PC-3 (cell line): ENCODE results near the gene ZNF254. TPM values are rescaled to one million over a fixed set of nuclear protein-coding genes. Genes with fewer than 3 reads are reported as not detected.
"Not testable (repeated sequence)": the region's sequence is repeated elsewhere in the genome, so short reads cannot be mapped to it uniquely, and the experiment has no call there.

Experiments
- ATAC-seq: fragments of 200-7000 bp; cut with Tn5 transposase; 2 replicates; pipeline ENCODE4 v1.9.1; 2020; ENCODE audit warnings: mild to moderate bottlenecking, moderate library complexity
- Bru-seq: library from RNA; stranded (reverse); fragments of 400-500 nt; gene quantifications from one replicate; lab custom pipeline; 2021; lab: Mats Ljungman, UMichigan
- BruChase-seq, 2 experiments: library from RNA; stranded (reverse); fragments of 400-500 nt; gene quantifications; one replicate each; lab custom pipeline; 2021; lab: Mats Ljungman, UMichigan
- BruUV-seq: library from RNA; stranded (reverse); fragments of 400-500 nt; replicated peaks from 2 replicates; lab custom pipeline; 2021; lab: Mats Ljungman, UMichigan
- CTCF ChIA-PET: fragments of 300-600 bp; sonication (Branson Sonifier 250); formaldehyde crosslinking; loops from one replicate; lab custom pipeline; 2022; ENCODE audit warnings: antibody characterized with exemption; lab: Charles Lee
- POLR2A ChIA-PET: fragments of 300-600 bp; sonication (Branson Sonifier 250); formaldehyde crosslinking; loops from one replicate; lab custom pipeline; 2022; ENCODE audit warnings: antibody characterized with exemption; ENCODE audit not compliant: unreplicated experiment; lab: Charles Lee
- DNase-seq: peaks from one replicate; pipeline ENCODE4 v3.0.0-alpha.2; 2015
- H2AFZ ChIP-seq: fragments of 300-600 bp; sonication (generic); 2 replicates; pipeline ENCODE4 v1.6.0; 2016; ENCODE audit warnings: antibody characterized with exemption, low read length
- H3F3A ChIP-seq: fragments of 300-600 bp; sonication (generic); one replicate; pipeline ENCODE4 v1.6.0; 2017; ENCODE audit warnings: antibody characterized with exemption, low read length, control low read depth, mild to moderate bottlenecking; ENCODE audit not compliant: unreplicated experiment
- H3K27ac ChIP-seq: fragments of 300-600 bp; sonication (generic); 2 replicates; pipeline ENCODE4 v1.5.1; 2016; ENCODE audit warnings: mild to moderate bottlenecking, low read length
- H3K27me3 ChIP-seq: fragments of 300-600 bp; sonication (generic); 2 replicates; pipeline ENCODE4 v1.6.1; 2016; ENCODE audit warnings: low read length, mixed read lengths
- H3K36me3 ChIP-seq: fragments of 300-600 bp; sonication (generic); 2 replicates; pipeline ENCODE4 v1.6.1; 2016; ENCODE audit warnings: low read depth, mixed run types, low read length, mixed read lengths
- H3K4me1 ChIP-seq: fragments of 300-600 bp; sonication (generic); 2 replicates; pipeline ENCODE4 v1.5.1; 2016; ENCODE audit warnings: low read length; ENCODE audit not compliant: insufficient read depth
- H3K4me2 ChIP-seq: fragments of 300-600 bp; sonication (generic); 2 replicates; pipeline ENCODE4 v1.6.0; 2016; ENCODE audit warnings: low read length
- H3K4me3 ChIP-seq: fragments of 300-600 bp; sonication (generic); 2 replicates; pipeline ENCODE4 v1.5.1; 2016; ENCODE audit warnings: mild to moderate bottlenecking, low read length, mixed read lengths
- H3K79me2 ChIP-seq: fragments of 300-600 bp; sonication (generic); 2 replicates; pipeline ENCODE4 v1.6.1; 2017; ENCODE audit warnings: low read length, mixed read lengths
- H3K9ac ChIP-seq: fragments of 300-600 bp; sonication (generic); 2 replicates; pipeline ENCODE4 v1.6.0; 2016; ENCODE audit warnings: mild to moderate bottlenecking, low read length
- H3K9me2 ChIP-seq: fragments of 300-600 bp; sonication (generic); replicated peaks from 2 replicates; pipeline ENCODE4 v1.6.1; 2016; ENCODE audit warnings: mixed run types, low read length, mixed read lengths
- H3K9me3 ChIP-seq: fragments of 300-600 bp; sonication (generic); 2 replicates; pipeline ENCODE4 v1.6.1; 2016; ENCODE audit warnings: low read length, mixed read lengths
- H4K20me1 ChIP-seq: fragments of 300-600 bp; sonication (generic); 2 replicates; pipeline ENCODE4 v1.6.1; 2016; ENCODE audit warnings: low read length, mixed read lengths
- EZH2 ChIP-seq: fragments of 300-600 bp; sonication (generic); IDR thresholded peaks from one replicate; pipeline ENCODE4 v1.6.1; 2017; ENCODE audit warnings: antibody characterized with exemption, mild to moderate bottlenecking, low read length; ENCODE audit not compliant: unreplicated experiment
- EZH2phosphoT487 ChIP-seq: fragments of 300-600 bp; sonication (generic); IDR thresholded peaks from 2 replicates; pipeline ENCODE4 v1.6.1; 2018; ENCODE audit warnings: mild to moderate bottlenecking, antibody characterized with exemption, low read length, borderline replicate concordance
- intact Hi-C: fragments of 100-400 bp; cut with micrococcal nuclease; formaldehyde crosslinking; loops from 2 replicates; pipeline ENCODE4 v1.9.0; 2023
- long read RNA-seq: library from polyadenylated mRNA; unstranded; transcript quantifications from one replicate; pipeline ENCODE4 v2.0.0, GENCODE V29; 2021; ENCODE audit not compliant: unreplicated experiment
- total RNA-seq: library from RNA; depleted of rRNA; stranded (reverse); fragments of >200 nt; gene quantifications from 2 replicates; pipeline ENCODE4 v1.2.3, GENCODE V29; 2014; rRNA removed
- TF ChIP-seq, protein P1 (sequence below): fragments of 300-600 bp; sonication (generic); conservative IDR thresholded peaks from 2 replicates; pipeline ENCODE4 v1.5.1; 2017; ENCODE audit warnings: antibody characterized with exemption, low read depth, mild to moderate bottlenecking, low read length

The ZNF254 gene
- total RNA-seq = 8.1 and 9.3 TPM in 2 replicates
- Bru-seq, nascent RNA = percentile 88 among the genes with signal in this experiment
- BruChase-seq, experiment 1, labeled RNA remaining after a 6-hour chase = percentile 74 among the genes with signal in this experiment
- percentile 90 among the genes with signal in this experiment for BruChase-seq, experiment 2, labeled RNA remaining after a 2-hour chase
- long read RNA-seq, transcript ZNF254-202 (4 exons, 3,967 nt) = major isoform, 8 of 58 reads
- long read RNA-seq, partial matches to known transcripts = 3 of 58 reads
- long read RNA-seq, other reads (novel, unspliced or antisense) = 46 of 58 reads

DNA sequence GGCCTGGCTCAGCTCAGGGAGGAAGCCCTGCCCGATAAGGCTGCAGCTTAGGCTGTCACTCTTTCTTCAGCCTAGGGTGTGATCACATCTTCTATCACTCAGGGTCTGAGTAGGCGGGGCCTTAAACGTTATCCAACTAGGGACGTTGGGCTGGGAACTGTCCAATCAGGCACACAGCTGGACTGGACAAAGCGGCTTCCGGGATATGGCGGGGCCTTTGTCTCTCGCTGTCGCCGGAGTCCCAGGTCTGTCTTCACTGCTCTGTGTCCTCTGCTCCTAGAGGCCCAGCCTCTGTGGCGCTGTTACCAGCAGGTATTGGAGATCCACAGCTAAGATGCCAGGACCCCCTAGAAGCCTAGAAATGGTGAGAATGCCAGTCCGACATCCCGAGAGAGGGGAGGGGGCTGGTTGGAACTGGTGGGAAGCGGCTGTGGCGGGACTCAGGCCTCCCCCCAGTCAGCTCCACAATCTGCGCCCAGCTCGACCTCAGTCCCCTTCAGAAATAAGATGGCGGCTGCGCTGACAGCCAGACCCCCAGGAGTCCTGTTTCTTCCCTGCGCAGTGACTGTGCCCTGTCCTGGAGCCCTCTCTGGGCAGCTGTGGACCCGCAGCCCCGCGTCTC, at the start of gene ZNF254:
Gene ZNF254, plus strand, starts transcription at position 214 of the 622 bp plus-strand sequence. Its CDS starts 121 bp downstream, at position 335.
- H3K4me3 ChIP-seq = peak within 1 kb of the TSS; percentile 90
- H3K9me2 ChIP-seq = no peaks in the 10 kb centered on the region
- no peaks in the 10 kb centered on the region for H3K9me3 ChIP-seq
- H3K4me1 ChIP-seq = no peaks in the 10 kb centered on the region
- no peaks in the 10 kb centered on the region for H3K27me3 ChIP-seq
- no peaks in the 10 kb centered on the region for H3F3A ChIP-seq
- H3K4me2 ChIP-seq = peak within 1 kb of the TSS; percentile 83
- peak within 1 kb of the TSS; percentile 82 for H2AFZ ChIP-seq
- no peaks in the 10 kb centered on the region for H4K20me1 ChIP-seq
- H3K9ac ChIP-seq = peak within 1 kb of the TSS; percentile 92
- H3K27ac ChIP-seq = peak within 1 kb of the TSS; percentile 63
- peaks cover 44% of the 10 kb centered on the region for H3K79me2 ChIP-seq
- peak; percentile 94 for DNase-seq
- ChIA-PET CTCF (no interaction called here), POLR2A (no interaction called here)
- no peak for TF ChIP-seq EZH2phosphoT487
- no peak for TF ChIP-seq EZH2
- TF ChIP-seq, protein P1, sequence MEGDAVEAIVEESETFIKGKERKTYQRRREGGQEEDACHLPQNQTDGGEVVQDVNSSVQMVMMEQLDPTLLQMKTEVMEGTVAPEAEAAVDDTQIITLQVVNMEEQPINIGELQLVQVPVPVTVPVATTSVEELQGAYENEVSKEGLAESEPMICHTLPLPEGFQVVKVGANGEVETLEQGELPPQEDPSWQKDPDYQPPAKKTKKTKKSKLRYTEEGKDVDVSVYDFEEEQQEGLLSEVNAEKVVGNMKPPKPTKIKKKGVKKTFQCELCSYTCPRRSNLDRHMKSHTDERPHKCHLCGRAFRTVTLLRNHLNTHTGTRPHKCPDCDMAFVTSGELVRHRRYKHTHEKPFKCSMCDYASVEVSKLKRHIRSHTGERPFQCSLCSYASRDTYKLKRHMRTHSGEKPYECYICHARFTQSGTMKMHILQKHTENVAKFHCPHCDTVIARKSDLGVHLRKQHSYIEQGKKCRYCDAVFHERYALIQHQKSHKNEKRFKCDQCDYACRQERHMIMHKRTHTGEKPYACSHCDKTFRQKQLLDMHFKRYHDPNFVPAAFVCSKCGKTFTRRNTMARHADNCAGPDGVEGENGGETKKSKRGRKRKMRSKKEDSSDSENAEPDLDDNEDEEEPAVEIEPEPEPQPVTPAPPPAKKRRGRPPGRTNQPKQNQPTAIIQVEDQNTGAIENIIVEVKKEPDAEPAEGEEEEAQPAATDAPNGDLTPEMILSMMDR = no peak
- TSS peak; percentile 77 for BruUV-seq
- intact Hi-C loops = loop anchor here (1.0 kb wide), 1 partner anchor 33 kb away; no protein-coding TSS in a partner anchor
- ATAC-seq = peak; percentile 99
- H3K36me3 ChIP-seq = peaks cover 18% of the 10 kb centered on the region

DNA sequence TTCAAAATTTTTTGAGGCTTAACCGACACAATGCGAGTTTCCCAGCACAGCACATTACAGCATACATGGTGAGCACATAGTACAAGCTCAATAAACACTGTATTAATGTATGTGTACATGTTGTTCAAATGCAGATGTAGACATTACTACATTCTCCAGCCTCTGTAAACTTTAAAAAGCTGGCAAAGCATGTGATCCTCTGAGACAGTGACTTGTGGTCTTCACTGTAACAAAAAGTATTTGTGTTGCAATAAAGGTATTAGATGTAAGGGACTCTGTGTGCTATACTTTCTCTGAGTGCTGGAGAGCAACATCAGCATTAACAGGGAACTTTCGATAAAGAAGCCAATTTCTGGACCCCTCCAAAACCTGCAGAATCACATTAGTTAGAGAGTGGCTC, 46.4 kb upstream of the ZNF254 start:
- H3K4me2 ChIP-seq = no peak overlapping the region
- TF ChIP-seq, protein P1 = no peak
- TF ChIP-seq EZH2phosphoT487 = no peak
- TF ChIP-seq EZH2 = no peak
- H3K9ac ChIP-seq = no peak overlapping the region
- ChIA-PET CTCF (no interaction called here), POLR2A (no interaction called here)
- no peak overlapping the region for H3K4me3 ChIP-seq
- H2AFZ ChIP-seq = no peak overlapping the region
- H3K27me3 ChIP-seq = no peaks in the 10 kb centered on the region
- intact Hi-C loops = no loop called here
- H3K27ac ChIP-seq = no peak overlapping the region
- no TSS peak for BruUV-seq
- H4K20me1 ChIP-seq = peaks cover 4% of the 10 kb centered on the region; the same call in 1 of the 2 replicates
- H3F3A ChIP-seq = no peaks in the 10 kb centered on the region
- ATAC-seq = no peak
- H3K9me3 ChIP-seq = no peaks in the 10 kb centered on the region
- no peaks in the 10 kb centered on the region for H3K9me2 ChIP-seq
- no peaks in the 10 kb centered on the region; the same call in 1 of the 2 replicates for H3K4me1 ChIP-seq
- peaks cover 37% of the 10 kb centered on the region for H3K36me3 ChIP-seq
- no peak for DNase-seq
- H3K79me2 ChIP-seq = peaks cover 53% of the 10 kb centered on the region

DNA sequence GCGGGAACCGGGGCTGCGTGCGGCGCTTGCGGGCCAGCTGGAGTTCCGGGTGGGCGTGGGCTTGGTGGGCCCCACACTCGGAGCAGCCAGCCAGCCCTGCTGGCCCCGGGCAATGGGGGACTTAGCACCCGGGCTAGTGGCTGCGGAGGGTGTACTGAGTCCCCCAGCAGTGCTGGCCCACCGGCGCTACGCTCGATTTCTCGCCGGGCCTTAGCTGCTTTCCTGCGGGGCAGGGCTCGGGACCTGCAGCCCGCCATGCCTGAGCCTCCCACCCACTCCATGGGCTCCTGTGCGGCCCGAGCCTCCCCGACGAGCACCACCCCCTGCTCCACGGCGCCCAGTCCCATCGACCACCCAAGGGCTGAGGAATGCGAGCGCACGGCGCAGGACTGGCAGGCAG, 45.7 kb upstream of the ZNF254 start:
- H3K4me3 ChIP-seq, H4K20me1 ChIP-seq: not testable (repeated sequence)

More for the DNA sequence above, 45.7 kb upstream of the ZNF254 start:
- H3K27me3 ChIP-seq, ATAC-seq, H3K27ac ChIP-seq, H3K9me2 ChIP-seq, H3F3A ChIP-seq, H3K9ac ChIP-seq, H2AFZ ChIP-seq, H3K4me1 ChIP-seq, DNase-seq, intact Hi-C loops, H3K9me3 ChIP-seq, BruUV-seq, POLR2A ChIA-PET, CTCF ChIA-PET, H3K4me2 ChIP-seq: not testable (repeated sequence)
- Histone ChIP-seq H3K79me2 (peaks cover 46% of the 10 kb centered on the region), H3K36me3 (peaks cover 34% of the 10 kb centered on the region)
